GM18951 (cell line): Measurements from ENCODE around the gene TBX1.

Source experiments
- POLR2A ChIP-seq: IDR thresholded peaks from 4 replicates; pipeline ENCODE4 v1.6.1; 2011; ENCODE audit warnings: mild to moderate bottlenecking; ENCODE audit not compliant: insufficient read length, insufficient read depth; ENCODE audit errors: extremely low read depth
- in situ Hi-C: fragments of 300-500 bp; cut with MboI; formaldehyde crosslinking; loops from one replicate; pipeline ENCODE4 v1.12.0; 2022; ENCODE audit warnings: low sequenced_read_pairs, mixed read lengths, inconsistent platforms; ENCODE audit not compliant: unreplicated experiment

Gene TBX1

DNA sequence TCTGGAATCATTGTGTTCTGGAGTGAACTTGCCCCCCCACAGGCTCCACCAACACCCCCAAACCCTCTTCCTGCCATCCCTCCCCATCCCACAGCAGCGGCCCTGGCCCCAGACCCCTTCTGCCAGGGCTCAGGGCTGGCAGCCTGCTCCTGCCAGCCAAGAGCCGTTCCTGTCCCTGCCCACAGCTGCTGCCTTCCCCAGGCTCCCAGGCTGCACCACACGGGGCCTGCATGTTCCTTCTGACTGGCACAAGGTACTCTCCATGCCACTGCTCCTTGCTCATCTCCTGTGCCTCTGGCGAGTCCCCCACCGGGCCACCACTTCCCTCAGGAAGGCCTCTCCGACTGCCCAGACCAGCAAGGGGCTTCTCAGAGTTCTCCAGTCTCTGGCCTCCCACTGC lies 32.3 kb upstream of the TBX1 start:
- in situ Hi-C loops, result no loop called here
- TF ChIP-seq POLR2A, result no peak

DNA sequence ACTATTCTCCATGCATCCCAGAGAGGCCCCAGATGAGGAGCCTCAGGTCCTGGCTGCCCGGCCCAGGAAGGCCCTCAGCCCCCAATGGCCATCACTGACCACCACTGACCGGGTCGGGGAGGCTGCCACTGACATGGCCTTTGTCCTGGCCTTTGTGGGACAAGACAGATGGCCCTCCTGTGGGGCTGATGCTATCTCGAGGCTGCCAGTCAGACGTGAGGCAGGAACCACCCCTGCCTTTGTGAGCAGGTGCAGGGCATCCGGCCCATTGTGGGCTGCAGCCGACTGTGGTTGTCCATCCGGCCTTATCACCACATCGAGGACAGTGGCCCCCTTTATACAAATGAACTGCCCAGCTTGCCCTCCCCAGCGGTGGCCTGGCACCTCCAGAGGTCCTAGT lies 31.7 kb upstream of the TBX1 start:
- in situ Hi-C loops, result no loop called here
- no peak for TF ChIP-seq POLR2A

DNA sequence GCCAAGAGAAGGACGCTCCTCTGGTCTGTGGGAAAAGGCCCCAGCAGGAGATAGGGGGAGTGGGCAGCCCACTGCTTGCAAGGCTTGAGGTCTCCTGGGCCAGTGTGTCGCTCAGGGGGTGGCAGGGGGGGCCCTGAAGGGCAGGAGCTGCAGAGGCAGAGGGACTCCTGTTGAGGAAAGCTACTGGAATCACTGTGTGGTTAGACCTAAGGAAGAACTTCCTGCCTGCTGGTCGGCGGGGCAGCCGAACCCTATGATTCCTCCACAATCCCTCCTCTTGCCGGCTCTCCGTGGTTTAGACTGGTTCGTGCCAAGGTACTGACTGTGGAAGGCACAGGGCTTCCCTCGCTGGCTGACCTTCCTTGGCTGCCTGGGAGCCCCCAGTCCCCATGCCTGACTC lies 31.1 kb upstream of the TBX1 start:
- in situ Hi-C loops, result no loop called here
- TF ChIP-seq POLR2A, result no peak

DNA sequence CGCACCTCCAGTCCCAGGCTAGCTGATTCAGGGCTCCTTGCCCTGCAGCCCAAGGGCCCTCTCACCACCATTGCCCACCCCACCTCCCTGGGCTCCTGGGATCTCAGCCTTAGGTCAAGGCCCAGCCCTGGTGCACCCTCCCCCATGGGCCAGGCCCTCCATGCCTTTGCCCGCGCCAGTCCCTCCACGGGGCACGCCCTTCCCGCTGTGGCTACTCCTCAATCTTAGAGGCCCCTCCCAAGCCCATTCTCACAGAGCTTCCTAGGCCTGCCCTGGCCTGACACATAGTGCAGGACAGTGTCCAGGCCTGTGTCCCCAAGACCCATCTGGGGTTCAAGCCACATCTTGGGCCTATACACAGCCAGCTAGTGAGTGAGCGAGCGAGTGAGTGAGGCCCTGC lies 30.4 kb upstream of the TBX1 start:
- in situ Hi-C loops, result loop anchor here (5.0 kb wide), 1 partner anchor 182 kb away; no protein-coding TSS in a partner anchor
- TF ChIP-seq POLR2A, result no peak

DNA sequence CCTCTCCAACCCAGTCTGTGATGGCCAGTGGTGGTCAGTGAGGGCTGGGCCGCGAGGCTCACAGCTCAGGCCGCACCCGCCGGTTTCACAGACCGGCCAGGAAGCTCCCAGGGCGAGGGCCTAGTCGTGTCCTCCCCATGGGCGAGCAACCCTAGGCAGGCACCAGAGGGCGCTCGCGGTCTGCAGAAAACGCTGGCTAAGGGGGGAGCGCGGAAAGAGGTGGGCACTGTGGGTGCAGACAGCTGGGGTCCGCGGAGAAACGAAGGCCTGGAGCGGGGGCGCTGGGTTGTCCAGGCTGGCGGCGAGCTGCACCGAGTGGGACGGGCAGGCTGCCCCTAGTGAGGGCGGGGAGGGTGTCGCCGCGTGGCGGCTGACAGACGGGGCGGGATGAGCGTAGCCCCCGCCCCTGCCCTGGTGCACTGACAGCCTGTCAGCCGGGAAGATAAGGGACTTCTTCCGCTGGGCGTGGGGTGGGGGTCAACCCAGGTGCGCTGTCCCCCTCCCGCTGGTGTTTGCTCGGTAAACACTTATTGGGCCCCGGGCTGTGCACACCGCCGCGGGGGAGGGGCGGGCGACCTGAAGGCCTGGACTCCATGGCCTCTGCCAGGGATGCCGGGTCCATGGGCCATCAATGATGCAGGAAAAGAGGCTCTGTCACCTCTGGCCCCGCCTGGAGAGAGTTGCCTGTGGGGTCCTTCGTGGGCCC lies 29.8 kb upstream of the TBX1 start:
- no peak for TF ChIP-seq POLR2A
- in situ Hi-C loops, result loop anchor here (5.0 kb wide), 1 partner anchor 181 kb away; no protein-coding TSS in a partner anchor

DNA sequence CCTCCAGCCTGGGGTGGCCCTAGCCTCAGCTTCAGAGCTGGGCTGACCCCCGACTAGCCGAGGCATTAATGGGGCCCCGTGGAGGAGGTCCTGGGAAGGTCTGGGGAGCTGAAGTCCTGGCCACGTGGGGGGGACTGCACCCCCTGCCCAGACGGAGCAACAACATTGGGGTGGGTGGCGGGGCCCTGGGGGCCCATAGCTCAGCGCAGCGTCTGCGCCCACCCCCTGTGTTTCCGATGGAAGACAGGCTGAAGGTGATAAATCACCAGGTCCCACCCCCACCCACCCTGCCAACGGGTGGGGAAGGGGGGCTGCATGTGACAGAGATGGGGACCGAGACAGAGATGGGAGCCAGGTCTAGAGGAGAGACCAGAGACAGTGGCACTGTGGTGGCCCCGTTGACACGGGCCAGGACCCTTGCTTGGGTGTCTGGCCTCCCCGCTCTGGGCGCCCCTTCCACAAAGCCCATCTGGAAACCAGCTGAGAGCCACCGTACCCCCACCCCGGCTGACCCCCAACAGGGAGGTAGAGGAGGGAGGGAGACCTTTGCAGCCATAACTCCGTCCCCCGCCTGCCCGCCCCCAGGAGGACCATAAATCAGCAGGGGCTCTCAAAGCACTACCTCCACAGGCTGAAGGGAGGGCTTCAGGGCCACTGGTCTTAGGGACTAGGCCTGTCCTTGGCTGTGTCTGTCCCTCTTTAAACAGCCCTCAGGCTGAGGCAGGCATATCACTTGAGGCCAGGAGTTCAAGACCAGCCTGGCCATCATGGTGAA lies 29.0 kb upstream of the TBX1 start:
- no peak for TF ChIP-seq POLR2A
- in situ Hi-C loops, result loop anchor here (5.0 kb wide), 1 partner anchor 181 kb away; no protein-coding TSS in a partner anchor

DNA sequence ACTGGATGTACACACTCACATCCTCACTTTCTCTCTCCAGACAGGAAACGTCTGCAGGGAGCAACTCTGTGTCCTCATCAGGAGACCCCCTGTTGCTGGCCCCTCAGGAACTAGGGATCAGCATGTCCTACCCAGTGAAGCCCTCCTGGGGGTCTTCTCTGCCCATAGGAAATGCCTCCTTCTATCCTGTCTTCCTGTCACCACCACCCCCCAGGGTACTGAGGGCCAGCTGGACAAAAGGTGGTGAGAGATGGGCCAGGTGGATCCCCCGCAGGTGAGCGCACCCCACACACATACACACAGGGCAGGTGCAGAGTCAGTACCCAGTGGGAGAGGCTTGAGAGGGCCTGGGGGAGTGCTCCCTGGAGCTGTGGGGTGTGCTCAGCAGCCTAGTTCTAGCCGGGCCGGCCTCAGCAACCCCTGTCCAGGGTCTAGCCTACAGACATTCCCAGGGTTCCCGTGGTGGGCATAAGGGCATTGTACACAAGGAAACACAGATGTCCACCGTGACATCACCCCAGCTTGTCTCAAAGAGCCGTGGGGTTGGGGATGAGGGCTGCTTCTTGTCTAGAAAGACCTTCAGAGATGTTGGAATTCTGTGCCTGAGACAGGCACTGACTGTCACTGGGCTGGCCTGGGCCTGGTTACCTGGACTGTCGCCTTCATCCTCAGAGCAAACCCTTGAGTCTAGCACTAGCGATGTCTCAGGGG lies 28.0 kb upstream of the TBX1 start:
- TF ChIP-seq POLR2A, result no peak
- in situ Hi-C loops, result loop anchor here (5.0 kb wide), 1 partner anchor 180 kb away; no protein-coding TSS in a partner anchor

DNA sequence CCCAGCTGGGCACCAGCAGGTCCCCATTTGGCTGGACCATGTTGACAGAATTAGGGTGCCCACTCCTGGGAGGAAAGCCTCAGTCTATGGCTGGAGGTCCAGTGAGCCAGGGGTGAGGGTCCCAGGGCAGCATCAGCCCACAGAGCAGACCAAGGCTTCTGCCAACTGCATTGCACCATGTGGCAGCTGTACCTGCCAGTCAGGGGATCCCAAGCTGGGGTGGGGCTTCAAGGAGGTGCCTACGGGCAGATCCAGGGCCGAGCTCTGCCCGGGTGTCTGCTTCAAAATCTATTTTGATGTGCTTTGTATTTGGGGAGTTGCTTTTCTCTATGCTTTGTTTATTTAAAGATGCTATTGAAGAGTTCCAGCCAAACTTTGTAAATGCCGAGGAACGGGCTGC lies 26.8 kb upstream of the TBX1 start:
- TF ChIP-seq POLR2A, result no peak
- in situ Hi-C loops, result loop anchor here (5.0 kb wide), 1 partner anchor 179 kb away; no protein-coding TSS in a partner anchor

DNA sequence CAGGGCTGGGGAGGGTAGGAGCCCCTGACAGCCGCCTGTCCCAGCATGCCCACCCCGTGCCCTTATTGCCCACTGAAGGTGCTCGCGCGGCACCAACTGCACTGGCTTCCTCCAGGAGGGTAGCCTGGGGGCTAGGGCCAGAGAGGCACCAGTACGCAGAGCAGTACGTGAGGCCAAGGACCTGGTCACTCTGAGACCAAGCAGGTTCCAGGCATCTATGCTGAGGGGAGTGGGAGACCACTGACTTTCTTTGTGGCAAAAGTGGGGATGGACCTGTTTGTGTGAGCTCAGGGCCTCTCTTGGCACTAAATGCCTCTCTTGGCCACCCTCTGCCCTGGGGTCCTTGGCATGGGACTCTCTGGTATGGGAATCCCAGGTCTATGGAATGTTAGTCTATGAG lies 26.4 kb upstream of the TBX1 start:
- TF ChIP-seq POLR2A, result no peak
- in situ Hi-C loops, result loop anchor here (5.0 kb wide), 1 partner anchor 178 kb away; no protein-coding TSS in a partner anchor

DNA sequence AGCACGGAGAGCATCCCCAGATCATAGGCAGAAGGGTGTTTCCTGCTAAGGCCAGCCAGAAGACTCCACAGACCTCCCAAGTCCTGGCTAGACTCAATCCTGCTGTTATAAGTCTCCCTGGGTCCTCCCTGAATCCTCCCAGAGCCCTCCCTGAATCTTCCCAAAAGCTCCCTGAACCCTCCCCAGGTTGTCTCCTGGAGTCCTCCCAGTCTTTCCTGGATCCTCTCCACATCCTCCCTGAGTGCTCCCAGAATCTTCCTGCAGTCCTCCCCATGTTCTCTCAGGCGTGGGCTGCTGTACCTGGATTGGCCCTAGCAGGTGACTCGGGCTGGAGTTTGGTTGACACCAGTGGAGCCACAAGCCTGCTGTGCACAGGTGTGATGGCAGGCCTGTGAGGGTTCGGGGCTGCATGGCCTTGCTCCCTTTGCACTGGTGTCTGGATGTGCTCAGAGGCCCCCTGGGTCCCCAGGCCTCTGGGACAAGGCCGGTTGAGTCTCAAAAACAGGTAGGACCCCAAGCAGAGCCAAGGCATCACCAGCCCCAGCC lies 25.7 kb upstream of the TBX1 start:
- in situ Hi-C loops, result loop anchor here (5.0 kb wide), 1 partner anchor 177 kb away; no protein-coding TSS in a partner anchor
- TF ChIP-seq POLR2A, result no peak

DNA sequence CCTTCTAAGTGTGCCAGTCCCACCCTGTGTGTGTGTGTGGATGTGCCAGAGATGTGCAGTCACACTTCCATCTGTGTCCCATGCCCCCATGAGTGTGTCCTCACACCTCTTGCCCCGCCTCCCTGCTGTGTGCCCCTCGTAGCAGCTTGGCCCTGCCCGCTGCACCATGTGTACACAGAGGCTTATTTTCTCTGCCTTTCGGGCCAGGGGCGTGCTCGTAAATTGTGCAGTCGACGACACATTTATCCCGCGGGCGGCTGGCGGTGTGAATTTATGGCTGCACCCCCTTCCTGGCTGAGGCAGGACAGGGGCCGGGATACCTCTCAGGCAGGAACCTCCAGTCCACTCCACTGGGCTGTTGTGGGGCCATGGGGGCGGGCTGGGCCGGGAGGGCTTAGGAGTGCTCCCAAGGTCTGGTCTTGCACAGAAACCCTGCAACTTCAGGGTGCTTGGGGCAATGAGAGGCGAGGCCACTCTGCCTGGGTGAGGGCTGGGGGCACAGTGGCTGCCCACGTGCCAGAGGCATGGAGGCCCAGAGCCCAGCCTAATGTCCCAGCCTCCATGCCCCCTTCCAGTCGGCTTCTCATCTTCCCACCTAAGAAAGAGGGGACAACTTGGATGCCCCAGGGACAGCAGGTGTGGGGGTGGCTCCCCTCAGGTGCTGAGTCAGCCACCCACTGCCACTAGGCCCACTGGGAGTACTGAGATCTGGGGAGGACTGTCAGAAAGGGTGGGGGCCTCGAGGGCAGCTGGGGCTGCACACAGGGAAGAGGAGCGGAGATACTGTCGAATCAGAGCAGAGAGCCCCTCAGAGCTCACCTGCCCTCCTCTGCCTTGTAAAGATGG lies 24.7 kb upstream of the TBX1 start:
- no peak for TF ChIP-seq POLR2A
- in situ Hi-C loops, result no loop called here
